SKM-1 treated with dmso at 0.1 percent for 144 hours (cell line): ENCODE measurements around the gene KSR2.
"Not testable (repeated sequence)": the region's sequence is repeated elsewhere in the genome, so short reads cannot be mapped to it uniquely, and the experiment has no call there.

Experiments
- DNase-seq: peaks from one replicate; lab custom pipeline; 2025; ENCODE audit not compliant: unreplicated experiment; lab: John Stamatoyannopoulos, UW

Gene KSR2

GRCh38 chr12:117860111-117860510, 108.7 kb downstream of the KSR2 start:
- DNase-seq: no peak

- no peak for DNase-seq
Measured at GRCh38 chr12:117857632-117858612, 110.9 kb downstream of the KSR2 start.

- DNase-seq: not testable (repeated sequence)
Measured at GRCh38 chr12:117857139-117857538, 111.7 kb downstream of the KSR2 start.

GRCh38 chr12:117855165-117855564, 113.6 kb downstream of the KSR2 start:
- DNase-seq: no peak

- DNase-seq: no peak
Measured at GRCh38 chr12:117854339-117855012, 114.3 kb downstream of the KSR2 start.

- no peak for DNase-seq
Measured at GRCh38 chr12:117853600-117853999, 115.2 kb downstream of the KSR2 start.

- DNase-seq: no peak
Measured at GRCh38 chr12:117850048-117850447, 118.7 kb downstream of the KSR2 start.

GRCh38 chr12:117847371-117847770, 121.4 kb downstream of the KSR2 start:
- DNase-seq: no peak

- DNase-seq: no peak
Measured at GRCh38 chr12:117845271-117845904, 123.4 kb downstream of the KSR2 start.

GRCh38 chr12:117844114-117844830, 124.5 kb downstream of the KSR2 start:
- no peak for DNase-seq

- no peak for DNase-seq
Measured at GRCh38 chr12:117842630-117843029, 126.2 kb downstream of the KSR2 start.

GRCh38 chr12:117842220-117842619, 126.6 kb downstream of the KSR2 start:
- DNase-seq: no peak

GRCh38 chr12:117837737-117838050, 131.1 kb downstream of the KSR2 start:
- no peak for DNase-seq

GRCh38 chr12:117836999-117837736, 131.6 kb downstream of the KSR2 start:
- DNase-seq: no peak

GRCh38 chr12:117836476-117836875, 132.3 kb downstream of the KSR2 start:
- no peak for DNase-seq

GRCh38 chr12:117835156-117835555, 133.6 kb downstream of the KSR2 start:
- DNase-seq: no peak

- DNase-seq: no peak
Measured at GRCh38 chr12:117832459-117833457, 136.0 kb downstream of the KSR2 start.

GRCh38 chr12:117830471-117830870, 138.3 kb downstream of the KSR2 start:
- DNase-seq: no peak

GRCh38 chr12:117829108-117829507, 139.7 kb downstream of the KSR2 start:
- no peak for DNase-seq
